MCF 10A (cell line): Measurements from ENCODE around the gene NTN4. TPM values are rescaled to one million over a fixed set of nuclear protein-coding genes. Genes with fewer than 3 reads are reported as not detected.
"Not testable (repeated sequence)": the region's sequence is repeated elsewhere in the genome, so short reads cannot be mapped to it uniquely, and the experiment has no call there.

Experiments
- BruUV-seq: library from RNA; stranded (reverse); fragments of 400-500 nt; replicated peaks from 2 replicates; lab custom pipeline; 2021; lab: Mats Ljungman, UMichigan
- CTCF ChIA-PET: fragments of 300-600 bp; sonication (Branson Sonifier 250); formaldehyde crosslinking; extraction: SDS; loops from one replicate; lab custom pipeline; 2021; ENCODE audit warnings: antibody characterized with exemption, inconsistent platforms; lab: Yijun Ruan, JAX
- POLR2A ChIA-PET: fragments of 300-600, 350-650 bp; sonication (Branson Sonifier 250); formaldehyde crosslinking; extraction: SDS; loops from one replicate; lab custom pipeline; 2020; ENCODE audit warnings: antibody characterized with exemption, inconsistent platforms; lab: Yijun Ruan, JAX
- DNase-seq: peaks from one replicate; pipeline ENCODE4 v3.0.0-alpha.2; 2018; ENCODE audit not compliant: unreplicated experiment
- H3K27ac Mint-ChIP-seq: one replicate; pipeline ENCODE4 v1.8.0; 2022; ENCODE audit warnings: mild to moderate bottlenecking, low read depth, mixed read lengths; ENCODE audit not compliant: unreplicated experiment
- H3K27me3 Mint-ChIP-seq: one replicate; pipeline ENCODE4 v1.8.0; 2022; ENCODE audit warnings: mixed read lengths; ENCODE audit not compliant: insufficient read depth, unreplicated experiment
- H3K36me3 Mint-ChIP-seq: one replicate; pipeline ENCODE4 v1.8.0; 2022; ENCODE audit warnings: mild to moderate bottlenecking, moderate library complexity, mixed read lengths; ENCODE audit not compliant: insufficient read depth, unreplicated experiment
- H3K4me1 Mint-ChIP-seq: one replicate; pipeline ENCODE4 v1.8.0; 2022; ENCODE audit warnings: mixed read lengths; ENCODE audit not compliant: insufficient read depth, unreplicated experiment
- H3K4me3 Mint-ChIP-seq: one replicate; pipeline ENCODE4 v1.8.0; 2022; ENCODE audit warnings: mild to moderate bottlenecking, moderate library complexity, mixed read lengths; ENCODE audit not compliant: unreplicated experiment
- H3K9me3 Mint-ChIP-seq: one replicate; pipeline ENCODE4 v1.8.0; 2022; ENCODE audit warnings: mixed read lengths; ENCODE audit not compliant: unreplicated experiment
- intact Hi-C: fragments of 100-400 bp; cut with micrococcal nuclease; formaldehyde crosslinking; loops from 2 replicates; pipeline ENCODE4 v1.14.1; 2022
- total RNA-seq: library from RNA; stranded (reverse); gene quantifications from 2 replicates; pipeline ENCODE4 v1.2.3, GENCODE V29; 2022
- TF ChIP-seq, protein P1 (sequence below): fragments of 200-600 bp; IDR thresholded peaks from one replicate; pipeline ENCODE4 v1.8.0; 2022; ENCODE audit warnings: antibody characterized with exemption, mild to moderate bottlenecking; ENCODE audit not compliant: unreplicated experiment

Gene NTN4
- total RNA-seq, 1 experiment from 2014 or later = 53.0 TPM

GRCh38 chr12:95623554-95624170, 166.9 kb downstream of the NTN4 start:
- Mint-ChIP-seq H3K9me3 (no peaks in the 10 kb centered on the region), H3K27ac (no peak overlapping the region), H3K4me3 (no peak overlapping the region), H3K36me3 (peaks cover 4% of the 10 kb centered on the region), H3K27me3 (no peaks in the 10 kb centered on the region), H3K4me1 (no peaks in the 10 kb centered on the region)
- TF ChIP-seq, protein P1, sequence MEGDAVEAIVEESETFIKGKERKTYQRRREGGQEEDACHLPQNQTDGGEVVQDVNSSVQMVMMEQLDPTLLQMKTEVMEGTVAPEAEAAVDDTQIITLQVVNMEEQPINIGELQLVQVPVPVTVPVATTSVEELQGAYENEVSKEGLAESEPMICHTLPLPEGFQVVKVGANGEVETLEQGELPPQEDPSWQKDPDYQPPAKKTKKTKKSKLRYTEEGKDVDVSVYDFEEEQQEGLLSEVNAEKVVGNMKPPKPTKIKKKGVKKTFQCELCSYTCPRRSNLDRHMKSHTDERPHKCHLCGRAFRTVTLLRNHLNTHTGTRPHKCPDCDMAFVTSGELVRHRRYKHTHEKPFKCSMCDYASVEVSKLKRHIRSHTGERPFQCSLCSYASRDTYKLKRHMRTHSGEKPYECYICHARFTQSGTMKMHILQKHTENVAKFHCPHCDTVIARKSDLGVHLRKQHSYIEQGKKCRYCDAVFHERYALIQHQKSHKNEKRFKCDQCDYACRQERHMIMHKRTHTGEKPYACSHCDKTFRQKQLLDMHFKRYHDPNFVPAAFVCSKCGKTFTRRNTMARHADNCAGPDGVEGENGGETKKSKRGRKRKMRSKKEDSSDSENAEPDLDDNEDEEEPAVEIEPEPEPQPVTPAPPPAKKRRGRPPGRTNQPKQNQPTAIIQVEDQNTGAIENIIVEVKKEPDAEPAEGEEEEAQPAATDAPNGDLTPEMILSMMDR = peak; percentile 63
- BruUV-seq = no TSS peak
- POLR2A ChIA-PET = interaction anchor here (0.8 to 1.2 kb wide), 2 partner anchors 10 to 182 kb away, joined by 3 to 5 read pairs; no protein-coding TSS in a partner anchor
- intact Hi-C loops = loop anchor here (1.0 to 2.0 kb wide), 4 partner anchors 41 to 192 kb away; no protein-coding TSS in a partner anchor
- peak; percentile 90 for DNase-seq
- CTCF ChIA-PET = interaction anchor here (0.6 to 2.7 kb wide), 20 partner anchors 9 to 232 kb away, joined by 3 to 11 read pairs (median 3); no protein-coding TSS in a partner anchor

DNA sequence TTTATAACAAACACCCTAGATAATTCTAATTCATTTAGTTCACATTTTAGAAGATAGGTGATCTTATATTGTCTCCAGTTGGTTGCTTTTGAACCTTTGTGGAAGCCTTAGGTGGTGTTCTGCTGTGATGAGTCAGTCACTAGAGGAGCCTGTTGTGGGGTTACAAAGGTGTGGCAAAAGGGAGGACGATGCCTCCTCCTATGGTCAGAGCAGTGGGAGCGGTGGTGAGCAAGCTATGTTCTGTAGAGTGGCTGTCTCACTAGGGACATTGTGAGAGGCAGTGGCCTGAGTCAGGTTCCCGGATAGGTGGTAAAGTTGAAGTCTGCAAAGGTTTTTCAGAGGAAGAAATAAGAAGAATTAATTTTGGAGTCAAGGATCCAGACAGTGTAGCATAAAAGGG, 167.7 kb downstream of the NTN4 start:
- no peak overlapping the region for H3K4me3 Mint-ChIP-seq
- no peak overlapping the region for H3K27ac Mint-ChIP-seq
- H3K9me3 Mint-ChIP-seq = no peaks in the 10 kb centered on the region
- ChIA-PET POLR2A (interaction anchor here (0.8 to 1.2 kb wide), 2 partner anchors 11 to 183 kb away, joined by 3 to 5 read pairs; no protein-coding TSS in a partner anchor), CTCF (interaction anchor here (0.6 to 2.7 kb wide), 13 partner anchors 8 to 399 kb away, joined by 3 to 11 read pairs (median 4); no protein-coding TSS in a partner anchor)
- DNase-seq = peak; percentile 29
- H3K27me3 Mint-ChIP-seq = no peaks in the 10 kb centered on the region
- peaks cover 4% of the 10 kb centered on the region for H3K36me3 Mint-ChIP-seq
- TF ChIP-seq, protein P1 = no peak
- intact Hi-C loops = loop anchor here (1.0 to 2.0 kb wide), 4 partner anchors 40 to 192 kb away; no protein-coding TSS in a partner anchor
- BruUV-seq = no TSS peak
- H3K4me1 Mint-ChIP-seq = no peaks in the 10 kb centered on the region

- Mint-ChIP-seq H3K4me1 (no peaks in the 10 kb centered on the region), H3K27ac (no peak overlapping the region), H3K9me3 (no peaks in the 10 kb centered on the region), H3K4me3 (no peak overlapping the region), H3K27me3 (no peaks in the 10 kb centered on the region), H3K36me3 (peaks cover 4% of the 10 kb centered on the region)
- TF ChIP-seq, protein P1 = no peak
- ChIA-PET POLR2A (no interaction called here), CTCF (interaction anchor here (1.7 to 2.7 kb wide), 2 partner anchors 183 to 194 kb away, joined by 3 to 11 read pairs; no protein-coding TSS in a partner anchor)
- no TSS peak for BruUV-seq
- intact Hi-C loops = loop anchor here (2.0 kb wide), 2 partner anchors 39 to 185 kb away; no protein-coding TSS in a partner anchor
- no peak for DNase-seq
Measured at GRCh38 chr12:95621725-95622124, 168.8 kb downstream of the NTN4 start.

GRCh38 chr12:95620171-95620570, 170.4 kb downstream of the NTN4 start:
- POLR2A ChIA-PET = no interaction called here
- intact Hi-C loops = no loop called here

GRCh38 chr12:95616470-95616869, 174.1 kb downstream of the NTN4 start:
- H3K27me3 Mint-ChIP-seq, H3K9me3 Mint-ChIP-seq, H3K4me1 Mint-ChIP-seq, H3K36me3 Mint-ChIP-seq, BruUV-seq, H3K27ac Mint-ChIP-seq, H3K4me3 Mint-ChIP-seq, intact Hi-C loops, DNase-seq, POLR2A ChIA-PET: not testable (repeated sequence)
- CTCF ChIA-PET = interaction anchor here (1.2 kb wide), 1 partner anchor 104 kb away, joined by 3 read pairs; no protein-coding TSS in a partner anchor

More at GRCh38 chr12:95620171-95620570, 170.4 kb downstream of the NTN4 start:
- no peak overlapping the region for H3K4me3 Mint-ChIP-seq
- H3K27ac Mint-ChIP-seq = no peak overlapping the region
- H3K36me3 Mint-ChIP-seq = peaks cover 4% of the 10 kb centered on the region
- TF ChIP-seq, protein P1 = no peak
- H3K9me3 Mint-ChIP-seq = no peaks in the 10 kb centered on the region
- BruUV-seq = no TSS peak
- CTCF ChIA-PET = interaction anchor here (0.6 kb wide), 1 partner anchor 16 kb away, joined by 3 read pairs; no protein-coding TSS in a partner anchor
- H3K27me3 Mint-ChIP-seq = no peaks in the 10 kb centered on the region
- no peaks in the 10 kb centered on the region for H3K4me1 Mint-ChIP-seq
- no peak for DNase-seq
